Lower leg skin (tissue), 3 donors: ENCODE data around the gene ABCG1.

ENCODE experiments used
- POLR2A ChIP-seq, 2 donors: fragments of 450-650 bp; IDR thresholded peaks; one replicate each; pipeline ENCODE4 v1.6.1; 2016 to 2017; ENCODE audit warnings: antibody characterized with exemption in 2 of 2, mild to moderate bottlenecking in 1 of 2, moderate library complexity in 1 of 2
- TF ChIP-seq, protein P1 (sequence below), 3 donors: fragments of 450-650 bp; IDR thresholded peaks; one replicate each; pipeline ENCODE4 v1.5.1; 2016; ENCODE audit warnings: antibody characterized with exemption in 3 of 3, mild to moderate bottlenecking in 3 of 3, moderate library complexity in 2 of 3

DNA sequence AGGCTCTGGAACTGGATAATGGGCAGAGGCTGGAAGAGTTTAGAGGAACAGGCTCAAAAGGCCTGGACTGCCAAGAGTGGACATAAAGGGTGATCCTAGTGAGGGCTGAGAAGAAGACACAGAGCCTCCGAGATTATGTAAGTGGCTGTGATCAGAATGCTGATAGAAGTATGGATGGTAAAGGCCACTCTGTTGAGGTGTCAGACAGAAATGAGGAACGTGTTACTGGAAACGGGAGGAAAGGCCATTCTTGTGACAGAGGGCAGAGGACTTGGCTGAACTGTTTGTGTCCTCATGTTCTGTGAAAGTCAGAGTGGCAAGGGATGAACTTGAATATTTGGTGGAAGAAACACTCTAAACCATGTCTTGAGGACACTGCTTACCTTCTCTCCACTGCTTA lies 6.7 kb upstream of the ABCG1 start:
- no peak for TF ChIP-seq POLR2A (IDR thresholded peaks at IDR 0.05)
- TF ChIP-seq, protein P1, sequence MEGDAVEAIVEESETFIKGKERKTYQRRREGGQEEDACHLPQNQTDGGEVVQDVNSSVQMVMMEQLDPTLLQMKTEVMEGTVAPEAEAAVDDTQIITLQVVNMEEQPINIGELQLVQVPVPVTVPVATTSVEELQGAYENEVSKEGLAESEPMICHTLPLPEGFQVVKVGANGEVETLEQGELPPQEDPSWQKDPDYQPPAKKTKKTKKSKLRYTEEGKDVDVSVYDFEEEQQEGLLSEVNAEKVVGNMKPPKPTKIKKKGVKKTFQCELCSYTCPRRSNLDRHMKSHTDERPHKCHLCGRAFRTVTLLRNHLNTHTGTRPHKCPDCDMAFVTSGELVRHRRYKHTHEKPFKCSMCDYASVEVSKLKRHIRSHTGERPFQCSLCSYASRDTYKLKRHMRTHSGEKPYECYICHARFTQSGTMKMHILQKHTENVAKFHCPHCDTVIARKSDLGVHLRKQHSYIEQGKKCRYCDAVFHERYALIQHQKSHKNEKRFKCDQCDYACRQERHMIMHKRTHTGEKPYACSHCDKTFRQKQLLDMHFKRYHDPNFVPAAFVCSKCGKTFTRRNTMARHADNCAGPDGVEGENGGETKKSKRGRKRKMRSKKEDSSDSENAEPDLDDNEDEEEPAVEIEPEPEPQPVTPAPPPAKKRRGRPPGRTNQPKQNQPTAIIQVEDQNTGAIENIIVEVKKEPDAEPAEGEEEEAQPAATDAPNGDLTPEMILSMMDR (IDR thresholded peaks at IDR 0.05): no peak
